ENCODE results near the gene LRRC4B.

LRRC4B gene

GRCh38 chr19:50501568-50502475 is 66.4 kb downstream of the LRRC4B start:
- DNase-seq: no peak

- DNase-seq: no peak
Observed at GRCh38 chr19:50501186-50501567, 67.1 kb downstream of the LRRC4B start.

- DNase-seq: no peak
Observed at GRCh38 chr19:50500753-50501151, 67.5 kb downstream of the LRRC4B start.

- no peak for DNase-seq
Observed at GRCh38 chr19:50500060-50500752, 68.0 kb downstream of the LRRC4B start.

- no peak for DNase-seq
Observed at GRCh38 chr19:50498219-50499056, 69.8 kb downstream of the LRRC4B start.

GRCh38 chr19:50497022-50497405 is 71.2 kb downstream of the LRRC4B start:
- DNase-seq: no peak

- no peak for DNase-seq
Observed at GRCh38 chr19:50496189-50497021, 71.8 kb downstream of the LRRC4B start.

GRCh38 chr19:50495020-50495531 is 73.2 kb downstream of the LRRC4B start:
- DNase-seq: no peak

GRCh38 chr19:50494186-50495019 is 73.8 kb downstream of the LRRC4B start:
- DNase-seq: no peak

GRCh38 chr19:50493171-50493570 is 75.1 kb downstream of the LRRC4B start:
- DNase-seq: no peak

- DNase-seq: peak; percentile 57
Observed at GRCh38 chr19:50492303-50493052, 75.8 kb downstream of the LRRC4B start.

GRCh38 chr19:50490991-50491472 is 77.2 kb downstream of the LRRC4B start:
- DNase-seq: no peak

- DNase-seq: no peak
Observed at GRCh38 chr19:50490411-50490811, 77.8 kb downstream of the LRRC4B start.

- DNase-seq: no peak
Observed at GRCh38 chr19:50489461-50490011, 78.7 kb downstream of the LRRC4B start.

- DNase-seq: peak; percentile 85
Observed at GRCh38 chr19:50488389-50489194, 79.6 kb downstream of the LRRC4B start.

- peak; percentile 82 for DNase-seq
Observed at GRCh38 chr19:50486823-50487515, 81.3 kb downstream of the LRRC4B start.

- no peak for DNase-seq
Observed at GRCh38 chr19:50485284-50485955, 82.8 kb downstream of the LRRC4B start.

- DNase-seq: no peak
Observed at GRCh38 chr19:50482916-50483315, 85.3 kb downstream of the LRRC4B start.
